GM12878 (cell line): Measurements from ENCODE around the gene FLRT1. TPM values are rescaled to one million over a fixed set of nuclear protein-coding genes. Genes with fewer than 3 reads are reported as not detected.

Source experiments
- ATAC-seq: fragments of 200-7000 bp; cut with Tn5 transposase; 3 replicates; pipeline ENCODE4 v1.9.1; 2020; ENCODE audit warnings: mild to moderate bottlenecking, moderate library complexity
- BruUV-seq: library from RNA; stranded (reverse); fragments of 400-500 nt; replicated peaks from 2 replicates; lab custom pipeline; 2021; lab: Mats Ljungman, UMichigan
- CTCF ChIA-PET: fragments of 300-600 bp; sonication (Branson Sonifier 250); formaldehyde crosslinking; extraction: SDS; loops from one replicate; lab custom pipeline; 2021; ENCODE audit warnings: inconsistent platforms; lab: Yijun Ruan, JAX
- POLR2A ChIA-PET: fragments of 350-600 bp; formaldehyde crosslinking; extraction: SDS; loops from one replicate; lab custom pipeline; 2021; ENCODE audit warnings: inconsistent platforms; lab: Charles Lee
- RAD21 ChIA-PET: fragments of 300-600 bp; sonication (Branson Sonifier 250); formaldehyde crosslinking; loops from one replicate; lab custom pipeline; 2023; ENCODE audit warnings: antibody characterized with exemption; ENCODE audit not compliant: unreplicated experiment; lab: Charles Lee
- SMC1A ChIA-PET: fragments of 300-600 bp; sonication (Branson Sonifier 250); formaldehyde crosslinking; loops from one replicate; lab custom pipeline; 2023; ENCODE audit not compliant: unreplicated experiment, uncharacterized antibody; lab: Charles Lee
- DNase-seq: peaks from one replicate; pipeline ENCODE4 v3.0.0-alpha.2; 2011; ENCODE audit warnings: low read depth, low spot score
- FAIRE-seq: peaks from 3 replicates; lab custom pipeline; 2011; peaks lifted over from hg19 to GRCh38; lab: Jason Lieb, UNC
- H2AFZ ChIP-seq: 2 replicates; pipeline ENCODE4 v1.6.0; 2011; ENCODE audit warnings: low read depth, low read length, control low read depth; ENCODE audit not compliant: control insufficient read depth
- H3K27ac ChIP-seq: 2 replicates; pipeline ENCODE4 v1.5.1; 2011; ENCODE audit warnings: control low read depth; ENCODE audit not compliant: control insufficient read depth, insufficient read depth
- H3K27me3 ChIP-seq, 2 experiments: replicated peaks in 1 of 2; 2 replicates each; pipeline versions ENCODE4 v1.6.0 to v1.6.1; 2011; ENCODE audit warnings: low read length in 1 of 2; ENCODE audit not compliant: control insufficient read depth in 2 of 2, insufficient read depth in 2 of 2
- H3K36me3 ChIP-seq, 2 experiments: 2 replicates each; pipeline ENCODE4 v1.5.1; 2011; ENCODE audit warnings: low read length in 1 of 2; ENCODE audit not compliant: control insufficient read depth in 2 of 2, insufficient read depth in 2 of 2
- H3K4me1 ChIP-seq: 2 replicates; pipeline ENCODE4 v1.6.1; 2011; ENCODE audit warnings: mild to moderate bottlenecking, low read length, moderate library complexity, mixed read lengths; ENCODE audit not compliant: control insufficient read depth, insufficient read depth
- H3K4me2 ChIP-seq: 2 replicates; pipeline ENCODE4 v1.6.0; 2011; ENCODE audit warnings: control low read depth; ENCODE audit not compliant: control insufficient read depth, insufficient read depth
- H3K4me3 ChIP-seq: fragments of 200-600 bp; sonication (generic); 2 replicates; pipeline ENCODE4 v1.5.1; 2016
- H3K79me2 ChIP-seq: 2 replicates; pipeline ENCODE4 v1.6.0; 2011; ENCODE audit warnings: low read length; ENCODE audit not compliant: control insufficient read depth, insufficient read depth
- H3K9ac ChIP-seq: 2 replicates; pipeline ENCODE4 v1.8.0; 2011; ENCODE audit warnings: low read length, control low read depth, mixed read lengths; ENCODE audit not compliant: control insufficient read depth, insufficient read depth
- H3K9me3 ChIP-seq: replicated peaks from 3 replicates; pipeline ENCODE4 v1.5.1; 2011; ENCODE audit warnings: mild to moderate bottlenecking, low read length; ENCODE audit not compliant: control insufficient read depth, insufficient read depth
- H4K20me1 ChIP-seq: 2 replicates; pipeline ENCODE4 v1.6.0; 2011; ENCODE audit not compliant: control insufficient read depth, insufficient read depth
- BCL11A ChIP-seq: IDR thresholded peaks from 2 replicates; pipeline ENCODE4 v1.6.1; 2011; ENCODE audit warnings: low read depth, low read length
- PML ChIP-seq: IDR thresholded peaks from 2 replicates; pipeline ENCODE4 v1.6.1; 2012; ENCODE audit warnings: low read length, inconsistent platforms
- POLR2AphosphoS2 ChIP-seq: IDR thresholded peaks from 2 replicates; pipeline ENCODE4 v1.6.1; 2011; ENCODE audit warnings: low read depth, mild to moderate bottlenecking, low read length, improper control_type of control experiment, moderate library complexity
- RELB ChIP-seq: fragments of 450-650 bp; IDR thresholded peaks from 2 replicates; pipeline ENCODE4 v1.6.1; 2017; ENCODE audit warnings: low read depth, mild to moderate bottlenecking, moderate library complexity
- RUNX3 ChIP-seq: IDR thresholded peaks from 2 replicates; pipeline ENCODE4 v1.6.1; 2012; ENCODE audit warnings: low read length, inconsistent platforms
- SIN3A ChIP-seq: IDR thresholded peaks from 2 replicates; pipeline ENCODE4 v1.6.1; 2012; ENCODE audit warnings: low read depth, low read length, improper control_type of control experiment
- ZZZ3 ChIP-seq: IDR thresholded peaks from 2 replicates; pipeline ENCODE4 v1.6.1; 2011; ENCODE audit warnings: low read depth; ENCODE audit not compliant: control insufficient read depth, insufficient read length
- WGBS: methylation state at CpG from one replicate; pipeline ENCODE4 v1.1.6; 2016; ENCODE audit warnings: low lambda C conversion rate; ENCODE audit not compliant: insufficient replicate concordance, insufficient coverage; ENCODE audit errors: missing lambda C conversion rate; 5-methylcytosine and 5-hydroxymethylcytosine counted together
- in situ Hi-C: fragments of 300-500 bp; cut with MboI; formaldehyde crosslinking; loops from 9 replicates; pipeline ENCODE4 v1.14.3; 2018; ENCODE audit warnings: mixed read lengths
- intact Hi-C: fragments of 100-400 bp; cut with micrococcal nuclease; formaldehyde crosslinking; loops from one replicate; pipeline ENCODE4 v1.14.2; 2022; ENCODE audit not compliant: unreplicated experiment
- polyA plus RNA-seq, 11 experiments: library from polyadenylated mRNA; depleted of rRNA in 4 of 11; unstranded in 6 of 11; stranded (reverse) in 5 of 11; fragments of >200 nt; fragmentation: Nextera tagmentation in 4 of 11; fragmentation: Illumina TruSeq in 1 of 11; extraction: Ambion mirVana in 4 of 11; extraction: Trizol in 1 of 11; gene quantifications; 1 replicate in 1 of 11; 2 replicates in 10 of 11; pipeline versions ENCODE4 v1.2.1 to v1.2.3, GENCODE V29; 2011 to 2016; ENCODE audit warnings: inconsistent platforms in 2 of 11, missing spikeins in 2 of 11, low read depth in 1 of 11
- total RNA-seq, 4 experiments: library from RNA; depleted of rRNA in 3 of 4; stranded (reverse); fragments of >200 nt in 3 of 4; fragmentation: Illumina TruSeq in 1 of 4; extraction: Trizol in 1 of 4; gene quantifications; 2 replicates each; pipeline versions ENCODE4 v1.2.1 to v1.2.3, GENCODE V29; 2013 to 2021

FLRT1 gene
- total and polyA plus RNA-seq, 10 of the 15 experiments (the other 5 are each of a cell fraction or from before 2014, with no cell fraction given) = 0.10 to 0.12 TPM; not detected in 8

- TF ChIP-seq POLR2AphosphoS2 = no peak
- TF ChIP-seq RELB = no peak
These were observed 7.8 kb downstream of the FLRT1 start (continued) for GRCh38 chr11:64043545-64043944.

GRCh38 chr11:64044730-64045393 is 9.1 kb downstream of the FLRT1 start:
- Histone ChIP-seq H3K4me3 (no peak overlapping the region), H3K4me2 (no peak overlapping the region), H4K20me1 (no peaks in the 10 kb centered on the region), H3K9ac (no peak overlapping the region), H3K4me1 (no peaks in the 10 kb centered on the region), H3K27me3 (no peaks in the 10 kb centered on the region), H3K79me2 (no peaks in the 10 kb centered on the region), H2AFZ (no peak overlapping the region), H3K36me3 (no peaks in the 10 kb centered on the region), H3K27ac (no peak overlapping the region), H3K9me3 (no peaks in the 10 kb centered on the region)
- 19% methylated on average over 16 of the region's 18 CpGs for WGBS
- SMC1A ChIA-PET = no interaction called here
- intact Hi-C loops (no loop called here), in situ Hi-C loops (no loop called here)
- no peak for ATAC-seq
- DNase-seq = no peak
- no TSS peak for BruUV-seq
- CTCF ChIA-PET = interaction anchor here (1.3 kb wide), 1 partner anchor 42 kb away, joined by 3 read pairs; no protein-coding TSS in a partner anchor
- RAD21 ChIA-PET = no interaction called here
- TF ChIP-seq BCL11A (no peak), PML (no peak), SIN3A (no peak), RUNX3 (no peak), ZZZ3 (no peak)
- POLR2A ChIA-PET = no interaction called here
- FAIRE-seq = no peak
